ENCODE measurements around the gene AGAP2. TPM values are rescaled to one million over a fixed set of nuclear protein-coding genes. Genes with fewer than 3 reads are reported as not detected.

The AGAP2 gene
- total RNA-seq, 1 experiment from 2014 or later, result 5.3 TPM

- Histone ChIP-seq H3K9ac (ENCODE audit: extremely low read depth, insufficient read length, low read length) (no peak overlapping the region), H4K5ac (ENCODE audit: insufficient read length, low read depth, low read length) (no peak overlapping the region), H3T11ph (ENCODE audit: low read length) (no peak overlapping the region), H3K79me1 (ENCODE audit: insufficient read depth, low read depth, low read length, poor library complexity, severe bottlenecking) (no peaks in the 10 kb centered on the region), H4K20me1 (ENCODE audit: control insufficient read depth, insufficient read depth, insufficient read length) (no peaks in the 10 kb centered on the region), H3K27me3 (ENCODE audit: insufficient read depth, low read length) (peaks cover 31% of the 10 kb centered on the region; the same call in 1 of the 2 replicates), H3K79me2 (ENCODE audit: insufficient read depth, low read length) (no peaks in the 10 kb centered on the region), H2BK12ac (ENCODE audit: insufficient read length, low read depth, low read length) (no peak overlapping the region), H2BK20ac (ENCODE audit: low read depth, low read length, poor library complexity, severe bottlenecking) (no peak overlapping the region), H3K14ac (ENCODE audit: insufficient read depth, low read length) (no peak overlapping the region; the same call in 1 of the 2 replicates), H3K4me1 (ENCODE audit: insufficient read depth, low read length) (peaks cover 3% of the 10 kb centered on the region; the same call in 1 of the 2 replicates), H2BK5ac (ENCODE audit: insufficient read length, low read length) (no peak overlapping the region), H2AFZ (ENCODE audit: low read length) (no peak overlapping the region), H4K8ac (replicated peaks; ENCODE audit: insufficient read length, low read depth, low read length) (no peak overlapping the region), H2AK5ac (ENCODE audit: insufficient read length, low read length) (no peak overlapping the region), H3K56ac (ENCODE audit: insufficient read length, low read depth, low read length) (no peak overlapping the region), H3K4me2 (ENCODE audit: insufficient read depth, insufficient read length, low read length) (peak overlapping the region; percentile 80), H4K91ac (ENCODE audit: insufficient read length, low read depth, low read length) (no peak overlapping the region), H3K23ac (ENCODE audit: insufficient read length, low read depth, low read length) (no peak overlapping the region), H3K18ac (ENCODE audit: insufficient read length, low read depth, low read length) (no peak overlapping the region), H3K9me3 (ENCODE audit: control insufficient read depth, low read depth, low read length) (no peaks in the 10 kb centered on the region), H2BK15ac (ENCODE audit: low read depth, low read length) (no peak overlapping the region), H3K27ac (ENCODE audit: insufficient read length, low read depth, low read length) (no peak overlapping the region), H3K4ac (ENCODE audit: low read depth, low read length) (no peak overlapping the region), H3K23me2 (ENCODE audit: insufficient read length, low read depth, low read length, poor library complexity, severe bottlenecking) (peaks cover 25% of the 10 kb centered on the region), H2BK120ac (ENCODE audit: low read depth, low read length, poor library complexity, severe bottlenecking) (no peak overlapping the region)
- H3K27ac Mint-ChIP-seq, result no peak overlapping the region
- TF ChIP-seq, protein P1, sequence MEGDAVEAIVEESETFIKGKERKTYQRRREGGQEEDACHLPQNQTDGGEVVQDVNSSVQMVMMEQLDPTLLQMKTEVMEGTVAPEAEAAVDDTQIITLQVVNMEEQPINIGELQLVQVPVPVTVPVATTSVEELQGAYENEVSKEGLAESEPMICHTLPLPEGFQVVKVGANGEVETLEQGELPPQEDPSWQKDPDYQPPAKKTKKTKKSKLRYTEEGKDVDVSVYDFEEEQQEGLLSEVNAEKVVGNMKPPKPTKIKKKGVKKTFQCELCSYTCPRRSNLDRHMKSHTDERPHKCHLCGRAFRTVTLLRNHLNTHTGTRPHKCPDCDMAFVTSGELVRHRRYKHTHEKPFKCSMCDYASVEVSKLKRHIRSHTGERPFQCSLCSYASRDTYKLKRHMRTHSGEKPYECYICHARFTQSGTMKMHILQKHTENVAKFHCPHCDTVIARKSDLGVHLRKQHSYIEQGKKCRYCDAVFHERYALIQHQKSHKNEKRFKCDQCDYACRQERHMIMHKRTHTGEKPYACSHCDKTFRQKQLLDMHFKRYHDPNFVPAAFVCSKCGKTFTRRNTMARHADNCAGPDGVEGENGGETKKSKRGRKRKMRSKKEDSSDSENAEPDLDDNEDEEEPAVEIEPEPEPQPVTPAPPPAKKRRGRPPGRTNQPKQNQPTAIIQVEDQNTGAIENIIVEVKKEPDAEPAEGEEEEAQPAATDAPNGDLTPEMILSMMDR (conservative IDR thresholded peaks at IDR 0.05), result no peak
- H3K4me1 Mint-ChIP-seq, result peaks cover 27 to 40% of the 10 kb centered on the region in 2 experiments
- WGBS (ENCODE audit: extremely low coverage, insufficient read length, low lambda C conversion rate), result no CpG with 5 or more reads among the region's 17 CpGs
- H3K36me3 Mint-ChIP-seq (ENCODE audit: insufficient read depth in 1 of 3, low read depth in 3 of 3), result peaks cover 7 to 20% (median 15%) of the 10 kb centered on the region in 3 experiments; a peak in 6 of 7 replicates
- no peaks in the 10 kb centered on the region for H3K9me3 Mint-ChIP-seq
- DNase-seq, result peak; percentile 59
- peaks cover 48% of the 10 kb centered on the region for H3K27me3 Mint-ChIP-seq (ENCODE audit: low read depth)
- peak overlapping the region; percentile 57 to 75 for H3K4me3 Mint-ChIP-seq
These were observed 26.1 kb upstream of the AGAP2 start for GRCh38 chr12:57764662-57765002.

Measured in H9 (cell line).